ENCODE results near the gene BARX2. TPM values are rescaled to one million over a fixed set of nuclear protein-coding genes. Genes with fewer than 3 reads are reported as not detected.

The BARX2 gene
- total RNA-seq, 3 donors from 2014 or later = 0.11 to 0.87 (median 0.28) TPM

- DNase-seq (no peak), ATAC-seq (no peak)
- Mint-ChIP-seq H3K4me3 (no peak overlapping the region), H3K4me1 (ENCODE audit: low read depth) (no peaks in the 10 kb centered on the region), H3K36me3 (ENCODE audit: insufficient read depth) (no peaks in the 10 kb centered on the region), H3K27me3 (ENCODE audit: low read depth) (peaks cover 32% of the 10 kb centered on the region), H3K9me3 (no peaks in the 10 kb centered on the region)
These were observed 7.4 kb downstream of the BARX2 start for GRCh38 chr11:129383060-129383459.

GRCh38 chr11:129383502-129383901 is 7.9 kb downstream of the BARX2 start:
- DNase-seq (no peak), ATAC-seq (no peak)
- H3K9me3 Mint-ChIP-seq = no peaks in the 10 kb centered on the region
- H3K4me3 Mint-ChIP-seq = no peak overlapping the region
- H3K27me3 Mint-ChIP-seq (ENCODE audit: low read depth) = peaks cover 34% of the 10 kb centered on the region
- H3K36me3 Mint-ChIP-seq (ENCODE audit: insufficient read depth) = no peaks in the 10 kb centered on the region
- H3K4me1 Mint-ChIP-seq (ENCODE audit: low read depth) = no peaks in the 10 kb centered on the region

- peaks cover 33% of the 10 kb centered on the region for H3K27me3 Mint-ChIP-seq (ENCODE audit: low read depth)
- ATAC-seq = no peak
- DNase-seq = no peak
- H3K4me1 Mint-ChIP-seq (ENCODE audit: low read depth) = no peaks in the 10 kb centered on the region
- no peak overlapping the region for H3K4me3 Mint-ChIP-seq
- H3K36me3 Mint-ChIP-seq (ENCODE audit: insufficient read depth) = no peaks in the 10 kb centered on the region
- H3K9me3 Mint-ChIP-seq = no peaks in the 10 kb centered on the region
These were observed 8.8 kb downstream of the BARX2 start for GRCh38 chr11:129384415-129384814.

GRCh38 chr11:129385801-129386200 is 10.2 kb downstream of the BARX2 start:
- Mint-ChIP-seq H3K36me3 (ENCODE audit: insufficient read depth) (no peaks in the 10 kb centered on the region), H3K27me3 (ENCODE audit: low read depth) (peaks cover 40% of the 10 kb centered on the region), H3K4me3 (no peak overlapping the region), H3K4me1 (ENCODE audit: low read depth) (no peaks in the 10 kb centered on the region), H3K9me3 (no peaks in the 10 kb centered on the region)
- ATAC-seq = no peak
- DNase-seq = no peak

GRCh38 chr11:129386795-129387397 is 11.2 kb downstream of the BARX2 start:
- no peak for DNase-seq
- H3K4me3 Mint-ChIP-seq = no peak overlapping the region
- H3K4me1 Mint-ChIP-seq (ENCODE audit: low read depth) = no peaks in the 10 kb centered on the region
- H3K9me3 Mint-ChIP-seq = no peaks in the 10 kb centered on the region
- peaks cover 44% of the 10 kb centered on the region for H3K27me3 Mint-ChIP-seq (ENCODE audit: low read depth)
- H3K36me3 Mint-ChIP-seq (ENCODE audit: insufficient read depth) = no peaks in the 10 kb centered on the region
- no peak for ATAC-seq

- no peak for ATAC-seq
- DNase-seq = no peak
- H3K4me3 Mint-ChIP-seq = no peak overlapping the region
- H3K27me3 Mint-ChIP-seq (ENCODE audit: low read depth) = peaks cover 44% of the 10 kb centered on the region
- no peaks in the 10 kb centered on the region for H3K36me3 Mint-ChIP-seq (ENCODE audit: insufficient read depth)
- H3K9me3 Mint-ChIP-seq = no peaks in the 10 kb centered on the region
- no peaks in the 10 kb centered on the region for H3K4me1 Mint-ChIP-seq (ENCODE audit: low read depth)
These were observed 11.8 kb downstream of the BARX2 start for GRCh38 chr11:129387434-129387833.

GRCh38 chr11:129388824-129389223 is 13.2 kb downstream of the BARX2 start:
- Mint-ChIP-seq H3K4me3 (no peak overlapping the region), H3K27me3 (ENCODE audit: low read depth) (peaks cover 36% of the 10 kb centered on the region), H3K4me1 (ENCODE audit: low read depth) (no peaks in the 10 kb centered on the region), H3K9me3 (no peaks in the 10 kb centered on the region), H3K36me3 (ENCODE audit: insufficient read depth) (no peaks in the 10 kb centered on the region)
- DNase-seq = no peak
- ATAC-seq = no peak

- DNase-seq (no peak), ATAC-seq (no peak)
- Mint-ChIP-seq H3K4me1 (ENCODE audit: low read depth) (no peaks in the 10 kb centered on the region), H3K36me3 (ENCODE audit: insufficient read depth) (no peaks in the 10 kb centered on the region), H3K4me3 (no peak overlapping the region), H3K27me3 (ENCODE audit: low read depth) (peaks cover 29% of the 10 kb centered on the region), H3K9me3 (no peaks in the 10 kb centered on the region)
These were observed 14.7 kb downstream of the BARX2 start for GRCh38 chr11:129390303-129390821.

- Mint-ChIP-seq H3K27me3 (ENCODE audit: low read depth) (peaks cover 37% of the 10 kb centered on the region), H3K36me3 (ENCODE audit: insufficient read depth) (no peaks in the 10 kb centered on the region), H3K4me3 (no peak overlapping the region), H3K9me3 (no peaks in the 10 kb centered on the region), H3K4me1 (ENCODE audit: low read depth) (no peaks in the 10 kb centered on the region)
- ATAC-seq (no peak), DNase-seq (no peak)
These were observed 15.7 kb downstream of the BARX2 start for GRCh38 chr11:129391360-129391759.

- H3K4me3 Mint-ChIP-seq = no peak overlapping the region
- H3K9me3 Mint-ChIP-seq = no peaks in the 10 kb centered on the region
- H3K4me1 Mint-ChIP-seq (ENCODE audit: low read depth) = no peaks in the 10 kb centered on the region
- DNase-seq (no peak), ATAC-seq (no peak)
- H3K36me3 Mint-ChIP-seq (ENCODE audit: insufficient read depth) = no peaks in the 10 kb centered on the region
- H3K27me3 Mint-ChIP-seq (ENCODE audit: low read depth) = peaks cover 41% of the 10 kb centered on the region
These were observed 16.2 kb downstream of the BARX2 start for GRCh38 chr11:129391821-129392220.

- H3K4me3 Mint-ChIP-seq = no peak overlapping the region
- H3K36me3 Mint-ChIP-seq (ENCODE audit: insufficient read depth) = no peaks in the 10 kb centered on the region
- H3K27me3 Mint-ChIP-seq (ENCODE audit: low read depth) = peaks cover 33% of the 10 kb centered on the region
- DNase-seq (no peak), ATAC-seq (no peak)
- no peaks in the 10 kb centered on the region for H3K4me1 Mint-ChIP-seq (ENCODE audit: low read depth)
- no peaks in the 10 kb centered on the region for H3K9me3 Mint-ChIP-seq
These were observed 17.3 kb downstream of the BARX2 start for GRCh38 chr11:129392995-129393394.

GRCh38 chr11:129394709-129395108 is 19.1 kb downstream of the BARX2 start:
- Mint-ChIP-seq H3K4me3 (no peak overlapping the region), H3K9me3 (no peaks in the 10 kb centered on the region), H3K4me1 (ENCODE audit: low read depth) (no peaks in the 10 kb centered on the region), H3K27me3 (ENCODE audit: low read depth) (peaks cover 29% of the 10 kb centered on the region), H3K36me3 (ENCODE audit: insufficient read depth) (no peaks in the 10 kb centered on the region)
- DNase-seq = no peak
- no peak for ATAC-seq

GRCh38 chr11:129395432-129395831 is 19.8 kb downstream of the BARX2 start:
- Mint-ChIP-seq H3K4me1 (ENCODE audit: low read depth) (no peaks in the 10 kb centered on the region), H3K9me3 (no peaks in the 10 kb centered on the region), H3K36me3 (ENCODE audit: insufficient read depth) (no peaks in the 10 kb centered on the region), H3K27me3 (ENCODE audit: low read depth) (peaks cover 23% of the 10 kb centered on the region), H3K4me3 (no peak overlapping the region)
- DNase-seq (no peak), ATAC-seq (no peak)

GRCh38 chr11:129395883-129396282 is 20.2 kb downstream of the BARX2 start:
- no peak for ATAC-seq
- Mint-ChIP-seq H3K9me3 (no peaks in the 10 kb centered on the region), H3K36me3 (ENCODE audit: insufficient read depth) (no peaks in the 10 kb centered on the region), H3K27me3 (ENCODE audit: low read depth) (peaks cover 20% of the 10 kb centered on the region), H3K4me1 (ENCODE audit: low read depth) (no peaks in the 10 kb centered on the region), H3K4me3 (no peak overlapping the region)
- no peak for DNase-seq

GRCh38 chr11:129396454-129396853 is 20.8 kb downstream of the BARX2 start:
- DNase-seq (no peak), ATAC-seq (no peak)
- Mint-ChIP-seq H3K4me3 (no peak overlapping the region), H3K9me3 (no peaks in the 10 kb centered on the region), H3K27me3 (ENCODE audit: low read depth) (peaks cover 16% of the 10 kb centered on the region), H3K36me3 (ENCODE audit: insufficient read depth) (no peaks in the 10 kb centered on the region), H3K4me1 (ENCODE audit: low read depth) (no peaks in the 10 kb centered on the region)
